ENCODE results near the gene GPC5. TPM values are rescaled to one million over a fixed set of nuclear protein-coding genes. Genes with fewer than 3 reads are reported as not detected.

GPC5 gene
- total and polyA plus RNA-seq, 2 of the 8 experiments (the other 6 are each of a cell fraction or from before 2014, with no cell fraction given), result 0.20 to 0.39 TPM

GRCh38 chr13:92487238-92487637 lies 1088.8 kb downstream of the GPC5 start:
- FAIRE-seq (no peak), DNase-seq (ENCODE audit: low read depth in 1 of 2, low spot score in 2 of 2) (no peak)
- H4K5ac ChIP-seq (ENCODE audit: insufficient read length, low read depth, low read length), result no peak overlapping the region
- H3K56ac ChIP-seq (replicated peaks; ENCODE audit: insufficient read length, low read depth, low read length), result no peak overlapping the region
- no peaks in the 10 kb centered on the region for H3K79me1 ChIP-seq (ENCODE audit: low read depth, low read length)
- no peak overlapping the region for H2BK12ac ChIP-seq (ENCODE audit: low read depth, low read length)
- H3K27ac ChIP-seq (ENCODE audit: low read depth, low read length), result no peak overlapping the region
- CTCF ChIA-PET (ENCODE audit: partially characterized antibody), result no interaction called here
- no peak overlapping the region for H3K14ac ChIP-seq (ENCODE audit: insufficient read length)
- no peak overlapping the region for H3K4me2 ChIP-seq (ENCODE audit: insufficient read depth in 1 of 2, low read depth in 2 of 2, low read length in 2 of 2)
- H3K18ac ChIP-seq (ENCODE audit: extremely low read depth, low read length), result no peak overlapping the region
- no peak overlapping the region for H2BK15ac ChIP-seq (ENCODE audit: low read length)
- H2AFZ ChIP-seq (ENCODE audit: low read length), result no peak overlapping the region
- POLR2A ChIA-PET (ENCODE audit: partially characterized antibody), result no interaction called here
- no peak overlapping the region for H3K4me3 ChIP-seq (ENCODE audit: extremely low read depth in 1 of 4, insufficient read depth in 2 of 4, low read depth in 3 of 4, low read length in 4 of 4)
- no peak overlapping the region for H4K91ac ChIP-seq (replicated peaks; ENCODE audit: insufficient read length, low read length)
- H3K36me3 ChIP-seq (ENCODE audit: control insufficient read depth in 2 of 4, insufficient read depth in 4 of 4, low read length in 3 of 4), result no peaks in the 10 kb centered on the region
- H3K23ac ChIP-seq (ENCODE audit: insufficient read length), result no peak overlapping the region
- H3K27me3 ChIP-seq (replicated peaks in 1 of 4; ENCODE audit: control insufficient read depth in 3 of 4, extremely low read depth in 1 of 4, insufficient read depth in 3 of 4, low read length in 3 of 4), result no peaks in the 10 kb centered on the region
- TF ChIP-seq POLR2A (IDR thresholded peaks at IDR 0.05; ENCODE audit: control extremely low read depth in 1 of 2, low read depth in 2 of 2, low read length in 2 of 2) (no peak), RXRA (IDR thresholded peaks at IDR 0.05; ENCODE audit: insufficient read depth, low read depth, low read length) (no peak), USF2 (IDR thresholded peaks at IDR 0.05; ENCODE audit: low read length) (no peak), CHD2 (IDR thresholded peaks at IDR 0.05; ENCODE audit: low read length) (no peak), SRF (IDR thresholded peaks at IDR 0.05; ENCODE audit: low read depth, low read length) (no peak), YY1 (IDR thresholded peaks at IDR 0.05; ENCODE audit: low read depth, low read length) (no peak), JUN (IDR thresholded peaks at IDR 0.05; ENCODE audit: low read depth, low read length) (no peak), KDM5A (IDR thresholded peaks at IDR 0.05; ENCODE audit: low read length) (no peak), EP300 (IDR thresholded peaks at IDR 0.05; ENCODE audit: borderline replicate concordance in 1 of 2, low read depth in 2 of 2, low read length in 2 of 2) (no peak), JUND (IDR thresholded peaks at IDR 0.05; ENCODE audit: low read length) (no peak), SIRT6 (IDR thresholded peaks at IDR 0.05; ENCODE audit: low read length) (no peak), SUZ12 (IDR thresholded peaks at IDR 0.05; ENCODE audit: low read length) (no peak), MAFK (IDR thresholded peaks at IDR 0.05; ENCODE audit: low read depth, low read length) (no peak), TBP (IDR thresholded peaks at IDR 0.05; ENCODE audit: low read depth, low read length) (no peak), RFX5 (IDR thresholded peaks at IDR 0.05; ENCODE audit: borderline replicate concordance, low read depth, low read length) (no peak), KDM1A (IDR thresholded peaks at IDR 0.05; ENCODE audit: borderline replicate concordance, low read length) (no peak)
- H4K8ac ChIP-seq (ENCODE audit: extremely low read depth, insufficient read depth, low read length), result no peak overlapping the region
- no peaks in the 10 kb centered on the region for H4K20me1 ChIP-seq (replicated peaks in 1 of 2; ENCODE audit: control insufficient read depth in 1 of 2, insufficient read depth in 2 of 2, low read length in 2 of 2)
- no peak overlapping the region for H2BK20ac ChIP-seq (ENCODE audit: low read length)
- H2AK5ac ChIP-seq (ENCODE audit: low read depth, low read length), result no peak overlapping the region
- no peak overlapping the region for H3K4ac ChIP-seq (replicated peaks; ENCODE audit: insufficient read length, low read depth, low read length)
- no peak overlapping the region for H2BK120ac ChIP-seq (replicated peaks; ENCODE audit: low read depth, low read length)
- no peaks in the 10 kb centered on the region for H3K9me3 ChIP-seq (ENCODE audit: insufficient read depth in 2 of 2, low read depth in 1 of 2, low read length in 1 of 2)
- no peaks in the 10 kb centered on the region for H3K4me1 ChIP-seq (replicated peaks in 1 of 4; ENCODE audit: control insufficient read depth in 3 of 4, insufficient read depth in 4 of 4, low read length in 3 of 4)
- H3K9ac ChIP-seq (replicated peaks in 1 of 4; ENCODE audit: extremely low read depth in 1 of 4, low read depth in 3 of 4, low read length in 3 of 4), result no peak overlapping the region
- no peak overlapping the region for H2BK5ac ChIP-seq (ENCODE audit: low read depth, low read length)
- no peaks in the 10 kb centered on the region for H3K23me2 ChIP-seq (ENCODE audit: low read depth, low read length)
- H3K79me2 ChIP-seq (ENCODE audit: control insufficient read depth in 1 of 2, insufficient read depth in 2 of 2, low read length in 2 of 2), result no peaks in the 10 kb centered on the region

Measured in H1 (cell line).